ENCODE results near the gene ICAM3. TPM values are rescaled to one million over a fixed set of nuclear protein-coding genes. Genes with fewer than 3 reads are reported as not detected.
"Not testable (repeated sequence)": the region's sequence is repeated elsewhere in the genome, so short reads cannot be mapped to it uniquely, and the experiment has no call there.

The ICAM3 gene
- total RNA-seq, 1 donor from 2014 or later = 25.3 TPM

- intact Hi-C loops (cut with micrococcal nuclease) = no loop called here
Measured at GRCh38 chr19:10352764-10353671, 13.6 kb upstream of the ICAM3 start.

DNA sequence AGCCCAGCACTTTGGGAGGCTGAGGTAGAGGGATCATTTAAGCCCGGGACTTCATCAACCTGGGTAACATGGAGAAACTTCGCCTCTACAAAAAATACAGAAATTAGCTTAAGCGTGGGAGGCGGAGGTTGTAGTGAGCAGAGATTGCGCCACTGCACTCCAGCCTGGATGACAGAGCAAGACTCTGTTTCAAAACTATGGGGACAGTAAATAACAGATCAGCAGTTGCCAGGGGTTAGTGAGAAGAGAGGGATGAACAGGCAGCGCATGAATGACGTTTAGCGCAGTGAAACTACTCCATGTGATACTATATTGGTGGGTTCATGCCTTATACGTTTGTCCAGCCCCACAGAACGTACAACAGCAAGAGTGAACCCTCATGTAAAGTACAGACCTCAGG lies 7.1 kb upstream of the ICAM3 start:
- intact Hi-C loops (cut with micrococcal nuclease) = no loop called here
- peak; percentile 48 for ATAC-seq
- peak; percentile 40 for DNase-seq

More at GRCh38 chr19:10352764-10353671, 13.6 kb upstream of the ICAM3 start:
- ATAC-seq = peak; percentile 89
- DNase-seq = peak; percentile 87

DNA sequence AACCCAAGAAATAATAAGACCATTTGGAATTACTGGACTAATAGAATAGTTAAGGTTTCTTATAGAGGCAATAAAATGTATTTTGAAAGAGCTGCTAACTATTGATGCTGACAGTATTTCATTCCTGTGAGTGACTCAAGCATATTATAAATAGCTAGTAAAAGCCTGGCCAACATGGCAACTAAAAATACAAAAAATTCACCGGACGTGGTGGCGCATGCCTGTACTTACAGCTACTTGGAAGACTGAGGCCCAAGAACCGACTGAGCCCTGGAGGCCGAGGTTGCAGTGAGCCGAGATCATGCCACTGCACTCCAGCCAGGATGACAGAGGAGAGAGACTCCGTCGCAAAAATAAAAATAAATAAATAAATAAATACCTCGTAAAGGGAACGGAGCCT lies 5.4 kb upstream of the ICAM3 start:
- no peak for DNase-seq
- no peak for ATAC-seq
- intact Hi-C loops (cut with micrococcal nuclease) = no loop called here

DNA sequence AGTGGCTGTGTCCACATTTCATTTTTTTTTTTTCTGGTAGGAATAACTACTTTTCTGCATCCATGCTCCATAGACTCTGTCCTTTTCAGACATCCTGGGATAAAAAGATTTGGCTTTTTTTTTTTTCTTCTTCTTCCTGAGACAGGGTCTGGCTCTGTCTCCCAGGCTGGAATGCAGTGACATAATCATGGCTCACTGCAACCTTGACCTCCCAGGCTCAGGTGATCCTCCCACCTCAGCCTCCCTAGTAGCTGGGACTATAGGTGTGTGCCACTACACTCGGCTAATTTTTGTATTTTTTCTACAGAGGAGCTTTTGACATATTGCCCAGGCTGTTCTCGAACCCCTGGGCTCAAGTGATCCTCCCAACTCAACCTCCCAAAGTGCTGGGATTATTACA lies 4.1 kb upstream of the ICAM3 start:
- DNase-seq (no peak), ATAC-seq (no peak)
- intact Hi-C loops (cut with micrococcal nuclease) = no loop called here

GRCh38 chr19:10339977-10340376 lies 553 bp upstream of the ICAM3 start:
- DNase-seq = no peak
- no peak for ATAC-seq
- intact Hi-C loops (cut with micrococcal nuclease) = loop anchor here (10.0 kb wide), 1 partner anchor 55 kb away; the partner anchor contains the start of genes ICAM4 and ICAM5

GRCh38 chr19:10338940-10339339 lies 484 bp downstream of the ICAM3 start:
- no peak for DNase-seq
- intact Hi-C loops (cut with micrococcal nuclease) = loop anchor here (10.0 kb wide), 1 partner anchor 54 kb away; the partner anchor contains the start of genes ICAM4 and ICAM5
- ATAC-seq = no peak

DNA sequence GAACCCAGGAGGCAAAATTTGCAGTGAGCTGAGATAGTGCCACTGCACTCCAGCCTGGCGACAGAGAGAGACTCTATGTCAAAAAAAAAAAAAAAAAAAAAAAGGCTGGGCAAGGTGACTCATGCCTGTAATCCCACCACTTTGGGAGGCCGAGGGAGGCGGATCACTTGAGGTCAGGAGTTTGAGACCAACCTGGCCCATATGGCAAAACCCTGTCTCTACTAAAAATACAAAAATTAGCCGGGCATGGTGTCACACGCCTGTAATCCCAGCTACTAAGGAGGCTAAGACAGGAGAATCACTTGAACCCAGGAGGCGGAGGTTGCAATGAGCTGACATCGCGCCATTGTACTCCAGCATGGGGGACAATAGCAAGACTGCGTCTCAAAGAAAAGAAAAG lies 2.7 kb downstream of the ICAM3 start:
- DNase-seq, ATAC-seq: not testable (repeated sequence)
- intact Hi-C loops (cut with micrococcal nuclease) = loop anchor here (10.0 kb wide), 1 partner anchor 52 kb away; the partner anchor contains the start of genes ICAM4 and ICAM5

GRCh38 chr19:10335352-10335985 lies 4.0 kb downstream of the ICAM3 start:
- DNase-seq (peak; percentile 56), ATAC-seq (no peak)
- intact Hi-C loops (cut with micrococcal nuclease) = loop anchor here (10.0 kb wide), 1 partner anchor 51 kb away; the partner anchor contains the start of genes ICAM4 and ICAM5

GRCh38 chr19:10334588-10335351 lies 4.7 kb downstream of the ICAM3 start:
- ATAC-seq (peak; percentile 88), DNase-seq (peak; percentile 96)
- intact Hi-C loops (cut with micrococcal nuclease) = loop anchor here (10.0 kb wide), 1 partner anchor 50 kb away; the partner anchor contains the start of genes ICAM4 and ICAM5

GRCh38 chr19:10333758-10334587 lies 5.5 kb downstream of the ICAM3 start:
- intact Hi-C loops (cut with micrococcal nuclease) = loop anchor here (10.0 kb wide), 1 partner anchor 49 kb away; the partner anchor contains the start of genes ICAM4 and ICAM5
- ATAC-seq = no peak
- no peak for DNase-seq

- ATAC-seq (peak; percentile 94), DNase-seq (peak; percentile 99)
- intact Hi-C loops (cut with micrococcal nuclease) = loop anchor here (10.0 kb wide), 1 partner anchor 48 kb away; the partner anchor contains the start of genes ICAM4 and ICAM5
Measured at GRCh38 chr19:10332965-10333757, 6.3 kb downstream of the ICAM3 start, which contains the start of gene RAVER1. TSS of gene RAVER1 (minus strand) at chr19:10333529. CDS start at chr19:10333507, 22 bp downstream.

DNA sequence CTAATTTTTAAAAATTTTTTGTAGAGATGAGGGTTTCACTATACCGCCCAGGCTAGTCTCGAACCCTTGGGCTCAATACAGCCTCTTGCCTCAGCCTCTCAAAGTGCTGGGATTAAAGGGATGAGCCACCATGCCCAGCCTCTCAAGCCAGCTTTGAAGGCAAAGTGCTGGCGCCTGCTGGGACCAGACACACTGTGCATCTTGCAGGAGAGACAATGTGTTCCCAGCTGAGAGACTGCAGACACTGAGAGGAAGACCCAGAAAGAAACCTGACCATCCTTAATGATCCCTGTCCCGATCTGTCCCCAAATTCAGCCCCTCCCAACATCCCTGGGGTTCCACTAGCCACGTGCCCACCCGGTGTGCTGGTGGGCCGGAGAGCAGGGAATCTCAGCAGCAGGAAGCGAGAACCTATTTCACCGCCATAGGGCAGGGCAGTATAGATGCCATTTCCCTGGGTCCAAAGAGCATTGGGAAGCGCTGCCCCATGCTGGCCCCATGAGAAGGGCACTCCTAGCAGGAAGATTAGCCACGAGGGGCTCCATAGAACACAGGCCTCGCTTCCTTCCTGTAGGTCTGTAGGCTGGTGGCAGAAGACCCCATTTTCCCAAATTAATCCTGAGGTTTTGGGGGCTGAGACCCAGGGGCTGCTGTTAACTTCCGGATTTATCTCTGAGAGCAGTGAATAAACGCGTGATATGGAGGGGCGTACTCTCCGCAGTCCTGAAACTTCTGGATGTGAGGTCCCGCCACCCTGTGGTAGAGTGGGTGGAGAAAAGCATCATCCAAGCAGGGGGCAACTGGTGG lies 7.1 kb downstream of the ICAM3 start:
- intact Hi-C loops (cut with micrococcal nuclease) = loop anchor here (10.0 kb wide), 1 partner anchor 48 kb away; the partner anchor contains the start of genes ICAM4 and ICAM5
- DNase-seq = no peak
- no peak for ATAC-seq

DNA sequence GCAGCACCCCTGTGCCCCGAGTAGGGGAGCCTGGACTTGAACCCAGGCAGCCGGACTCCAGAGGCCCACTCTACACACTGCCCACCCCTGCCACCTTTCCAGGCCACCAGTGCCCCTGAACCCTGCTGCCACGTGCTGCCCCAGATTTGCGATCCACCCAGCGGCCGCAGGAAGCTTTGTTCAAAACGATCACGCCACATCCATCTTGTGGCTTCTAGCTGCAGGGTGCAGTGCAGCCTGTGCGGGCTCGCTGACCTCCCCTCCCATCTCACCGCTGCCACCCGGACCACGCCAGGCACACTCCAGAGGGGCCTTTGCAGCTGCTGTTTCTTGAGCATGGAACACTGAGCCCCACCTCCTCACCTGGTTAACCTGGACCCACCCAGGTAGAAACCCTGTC lies 9.9 kb downstream of the ICAM3 start:
- no peak for ATAC-seq
- intact Hi-C loops (cut with micrococcal nuclease) = no loop called here
- no peak for DNase-seq

DNA sequence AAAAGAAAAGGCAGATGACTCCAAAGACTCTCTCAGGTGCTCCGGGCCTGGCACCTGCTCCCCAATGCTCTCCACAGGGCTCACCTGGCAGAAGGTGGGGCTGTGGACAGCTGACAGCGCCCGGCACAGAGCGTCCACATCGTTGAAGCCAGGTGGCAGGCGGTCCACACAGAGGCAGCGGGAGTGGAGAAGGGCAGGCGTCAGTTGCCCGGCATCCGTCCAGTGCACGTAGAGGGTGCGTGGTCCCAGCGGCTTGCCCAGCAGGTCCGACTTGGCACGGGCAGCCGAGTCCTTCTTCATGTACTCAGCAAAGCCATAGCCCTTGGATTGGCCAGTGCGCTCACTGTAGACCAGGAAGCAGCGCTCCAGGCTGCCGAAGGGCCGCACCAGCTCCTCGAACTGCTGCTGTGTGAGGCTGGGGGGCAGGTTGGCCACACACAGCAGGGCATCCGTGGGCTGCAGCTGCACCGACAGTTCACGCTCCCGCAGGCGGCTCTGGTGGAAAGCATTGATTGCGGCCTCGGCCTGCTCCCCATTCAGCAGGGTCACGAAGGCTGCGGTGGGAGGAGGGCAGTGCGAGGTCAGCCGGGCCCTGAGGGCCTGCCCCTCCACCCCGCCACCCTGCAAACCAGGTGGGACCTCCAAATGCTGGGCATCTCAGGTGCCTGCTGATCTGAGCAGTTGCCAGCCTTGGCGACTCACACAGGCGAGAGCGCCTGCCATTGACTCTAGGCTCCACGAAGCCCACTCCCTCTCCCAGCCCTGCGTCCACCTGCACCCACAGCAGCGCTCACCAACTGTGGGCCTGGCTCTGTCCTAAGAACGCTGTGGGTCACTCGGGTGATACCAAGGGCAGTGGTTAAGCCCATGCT lies 10.6 kb downstream of the ICAM3 start:
- no peak for ATAC-seq
- intact Hi-C loops (cut with micrococcal nuclease) = no loop called here
- no peak for DNase-seq

DNA sequence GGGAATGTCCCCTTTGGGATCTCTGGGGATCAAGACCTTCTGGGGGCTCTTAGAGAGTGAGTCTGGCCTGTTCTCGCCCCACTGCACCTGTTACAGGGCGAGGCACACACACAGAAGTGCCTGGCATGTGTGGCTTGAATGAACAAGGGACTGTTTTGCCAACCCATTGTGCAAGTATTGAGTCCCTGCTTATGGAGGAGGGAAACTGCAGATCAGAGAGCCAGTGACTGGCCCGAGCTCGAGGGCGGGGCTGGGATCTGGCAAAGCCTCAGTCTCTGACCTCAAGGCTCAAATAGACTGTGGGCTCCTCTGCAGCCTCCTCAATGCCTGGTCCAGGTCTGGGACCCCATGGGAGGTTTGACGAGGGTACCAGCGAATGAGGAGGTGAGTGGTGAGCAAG lies 11.6 kb downstream of the ICAM3 start:
- intact Hi-C loops (cut with micrococcal nuclease) = no loop called here
- DNase-seq (no peak), ATAC-seq (no peak)

GRCh38 chr19:10325732-10326131 lies 13.7 kb downstream of the ICAM3 start:
- DNase-seq (no peak), ATAC-seq (no peak)
- intact Hi-C loops (cut with micrococcal nuclease) = no loop called here

All from left ventricle myocardium superior (tissue), 1 donor.